ENCODE results near the gene ADAMTSL3.

DNA sequence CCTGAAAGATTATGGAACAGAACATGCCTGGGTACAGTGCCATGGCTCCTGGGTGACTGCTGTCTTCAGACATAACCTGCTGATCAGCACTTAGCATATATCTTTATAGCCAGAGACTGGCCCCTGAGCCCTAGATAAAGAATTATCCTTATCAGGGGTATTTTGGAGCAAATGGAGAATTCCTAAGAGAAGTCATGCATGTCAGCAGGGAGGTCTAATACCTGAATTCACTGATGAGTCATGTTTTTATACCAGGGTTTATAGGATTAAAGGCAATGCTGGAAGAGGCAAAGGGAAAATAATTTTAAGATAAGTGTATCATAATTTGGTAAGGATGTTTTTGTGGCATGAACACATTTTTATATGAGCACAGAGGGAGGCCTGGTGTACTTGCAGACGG is 159.8 kb downstream of the ADAMTSL3 start:
- TF ChIP-seq EP300 (IDR thresholded peaks at IDR 0.05) (no peak), POLR2A (IDR thresholded peaks at IDR 0.05; ENCODE audit: low read depth) (no peak)

Measured in esophagus muscularis mucosa (tissue), 2 donors.